ENCODE data around the gene ADAP1.

Gene ADAP1

GRCh38 chr7:894927-895450 is 59.5 kb downstream of the ADAP1 start:
- no peaks in the 10 kb centered on the region for H3K9me3 ChIP-seq (ENCODE audit: control insufficient read depth, insufficient read depth, low read length)
- no CpG with 5 or more reads among the region's 21 CpGs for WGBS (ENCODE audit: insufficient coverage, insufficient read length)
- no peak for DNase-seq (ENCODE audit: low read depth, low spot score)
- peaks cover 64% of the 10 kb centered on the region for H3K36me3 ChIP-seq (ENCODE audit: control insufficient read depth, insufficient read depth, low read length)
- no peak overlapping the region for H3K27ac ChIP-seq (ENCODE audit: low read length)
- no peaks in the 10 kb centered on the region for H3K4me1 ChIP-seq (ENCODE audit: control insufficient read depth, insufficient read depth, low read length)
- no peaks in the 10 kb centered on the region for H3K27me3 ChIP-seq (ENCODE audit: control insufficient read depth, insufficient read depth, low read length)
- H3K4me3 ChIP-seq (ENCODE audit: low read length) = no peak overlapping the region

DNA sequence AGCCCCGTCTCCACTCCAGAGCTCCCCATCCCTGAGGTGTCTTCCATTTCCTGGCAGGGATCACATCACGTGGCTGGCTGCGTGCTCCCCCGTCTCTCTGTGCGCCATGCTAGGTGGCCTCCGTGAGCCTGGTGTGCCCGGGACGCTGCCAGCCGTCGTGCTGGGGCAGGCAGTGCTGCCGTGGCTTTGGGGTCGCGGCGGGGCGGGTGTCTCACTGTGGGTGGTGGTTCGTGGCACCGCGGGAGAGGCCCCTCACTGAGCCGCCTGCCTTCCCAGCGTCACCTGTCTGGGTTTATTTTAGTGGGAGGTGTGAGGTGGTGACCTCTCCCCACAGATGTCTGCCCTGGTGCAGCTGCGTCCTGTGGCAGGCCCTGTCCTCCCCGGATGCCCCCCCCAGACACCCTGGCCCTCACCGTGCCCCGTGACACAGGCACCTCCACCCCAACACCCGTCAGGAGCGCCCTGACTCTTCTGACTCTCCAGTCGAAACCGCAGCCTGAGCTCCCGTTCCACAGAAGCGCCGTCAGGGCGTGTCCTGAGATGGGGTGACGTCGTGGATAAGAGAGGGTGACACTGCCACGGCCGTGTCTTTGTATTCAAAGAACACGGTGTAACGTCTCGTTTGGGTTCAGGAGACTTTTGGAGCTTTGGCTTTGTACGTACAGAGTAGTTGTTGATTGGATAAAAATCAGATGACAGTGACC is 60.2 kb downstream of the ADAP1 start:
- WGBS (ENCODE audit: insufficient coverage, insufficient read length) = no CpG with 5 or more reads among the region's 40 CpGs
- Histone ChIP-seq H3K9me3 (ENCODE audit: control insufficient read depth, insufficient read depth, low read length) (no peaks in the 10 kb centered on the region), H3K4me1 (ENCODE audit: control insufficient read depth, insufficient read depth, low read length) (no peaks in the 10 kb centered on the region), H3K4me3 (ENCODE audit: low read length) (no peak overlapping the region), H3K36me3 (ENCODE audit: control insufficient read depth, insufficient read depth, low read length) (peaks cover 64% of the 10 kb centered on the region), H3K27me3 (ENCODE audit: control insufficient read depth, insufficient read depth, low read length) (no peaks in the 10 kb centered on the region), H3K27ac (ENCODE audit: low read length) (no peak overlapping the region)
- no peak for DNase-seq (ENCODE audit: low read depth, low spot score)

- Histone ChIP-seq H3K27ac (ENCODE audit: low read length) (no peak overlapping the region), H3K9me3 (ENCODE audit: control insufficient read depth, insufficient read depth, low read length) (no peaks in the 10 kb centered on the region), H3K4me3 (ENCODE audit: low read length) (no peak overlapping the region), H3K4me1 (ENCODE audit: control insufficient read depth, insufficient read depth, low read length) (no peaks in the 10 kb centered on the region), H3K27me3 (ENCODE audit: control insufficient read depth, insufficient read depth, low read length) (no peaks in the 10 kb centered on the region), H3K36me3 (ENCODE audit: control insufficient read depth, insufficient read depth, low read length) (peaks cover 64% of the 10 kb centered on the region)
- DNase-seq (ENCODE audit: low read depth, low spot score) = no peak
- no CpG with 5 or more reads among the region's 19 CpGs for WGBS (ENCODE audit: insufficient coverage, insufficient read length)
Measured at GRCh38 chr7:893686-894085, 60.8 kb downstream of the ADAP1 start.

DNA sequence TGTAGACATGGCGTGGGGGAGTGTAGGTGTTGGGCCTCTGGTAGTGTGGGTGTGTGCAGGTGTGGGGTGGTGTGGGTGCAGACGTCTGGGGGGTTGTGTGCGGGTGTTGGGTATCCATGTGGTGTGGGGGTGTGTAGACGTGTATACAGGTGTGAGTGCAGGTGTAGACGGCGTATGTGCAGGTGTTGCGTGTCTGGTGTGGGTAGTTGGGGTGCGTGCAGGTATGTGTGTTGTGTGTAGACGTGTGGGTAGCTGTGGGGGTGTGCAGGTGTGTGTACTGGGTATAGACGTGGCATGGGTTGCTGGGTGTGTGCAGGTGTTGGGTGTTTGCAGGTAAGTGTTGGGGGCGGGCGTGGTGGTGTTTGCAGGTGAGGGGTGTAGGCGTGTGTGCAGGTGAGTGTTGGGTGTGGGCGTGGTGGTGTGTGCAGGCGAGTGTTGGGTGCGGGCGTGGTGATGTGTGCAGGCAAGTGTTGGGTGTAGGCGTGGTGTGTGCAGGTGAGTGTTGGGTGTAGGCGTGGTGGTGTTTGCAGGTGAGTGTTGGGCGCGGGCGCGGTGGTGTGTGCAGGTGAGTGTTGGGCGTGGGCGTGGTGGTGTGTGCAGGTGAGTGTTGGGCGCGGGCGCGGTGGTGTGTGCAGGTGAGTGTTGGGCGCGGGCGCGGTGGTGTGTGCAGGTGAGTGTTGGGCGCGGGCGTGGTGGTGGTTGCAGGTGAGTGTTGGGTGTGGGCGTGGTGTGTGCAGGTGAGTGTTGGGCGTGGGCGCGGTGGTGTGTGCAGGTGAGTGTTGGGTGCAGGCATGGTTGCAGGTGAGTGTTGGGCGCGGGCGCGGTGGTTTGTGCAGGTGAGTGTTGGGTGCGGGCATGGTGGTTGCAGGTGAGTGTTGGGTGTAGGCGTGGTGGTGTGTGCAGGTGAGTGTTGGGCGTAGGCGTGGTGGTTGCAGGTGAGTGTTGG is 61.6 kb downstream of the ADAP1 start:
- WGBS (ENCODE audit: insufficient coverage, insufficient read length) = 100% methylated on average over 14 of the region's 48 CpGs
- no peak overlapping the region for H3K27ac ChIP-seq (ENCODE audit: low read length)
- no peaks in the 10 kb centered on the region for H3K9me3 ChIP-seq (ENCODE audit: control insufficient read depth, insufficient read depth, low read length)
- peaks cover 72% of the 10 kb centered on the region for H3K36me3 ChIP-seq (ENCODE audit: control insufficient read depth, insufficient read depth, low read length)
- no peak for DNase-seq (ENCODE audit: low read depth, low spot score)
- no peak overlapping the region for H3K4me3 ChIP-seq (ENCODE audit: low read length)
- H3K4me1 ChIP-seq (ENCODE audit: control insufficient read depth, insufficient read depth, low read length) = peaks cover 2% of the 10 kb centered on the region; the same call in 1 of the 2 replicates
- no peaks in the 10 kb centered on the region for H3K27me3 ChIP-seq (ENCODE audit: control insufficient read depth, insufficient read depth, low read length)

GRCh38 chr7:891805-892204 is 62.7 kb downstream of the ADAP1 start:
- Histone ChIP-seq H3K36me3 (ENCODE audit: control insufficient read depth, insufficient read depth, low read length) (peaks cover 78% of the 10 kb centered on the region), H3K4me3 (ENCODE audit: low read length) (no peak overlapping the region), H3K4me1 (ENCODE audit: control insufficient read depth, insufficient read depth, low read length) (peaks cover 2% of the 10 kb centered on the region; the same call in 1 of the 2 replicates), H3K27me3 (ENCODE audit: control insufficient read depth, insufficient read depth, low read length) (no peaks in the 10 kb centered on the region), H3K27ac (ENCODE audit: low read length) (no peak overlapping the region), H3K9me3 (ENCODE audit: control insufficient read depth, insufficient read depth, low read length) (no peaks in the 10 kb centered on the region)
- no peak for DNase-seq (ENCODE audit: low read depth, low spot score)
- WGBS (ENCODE audit: insufficient coverage, insufficient read length) = no CpG with 5 or more reads among the region's 20 CpGs

- no peaks in the 10 kb centered on the region for H3K9me3 ChIP-seq (ENCODE audit: control insufficient read depth, insufficient read depth, low read length)
- peaks cover 2% of the 10 kb centered on the region; the same call in 1 of the 2 replicates for H3K4me1 ChIP-seq (ENCODE audit: control insufficient read depth, insufficient read depth, low read length)
- DNase-seq (ENCODE audit: low read depth, low spot score) = no peak
- H3K27ac ChIP-seq (ENCODE audit: low read length) = no peak overlapping the region
- no peak overlapping the region for H3K4me3 ChIP-seq (ENCODE audit: low read length)
- H3K36me3 ChIP-seq (ENCODE audit: control insufficient read depth, insufficient read depth, low read length) = peaks cover 78% of the 10 kb centered on the region
- H3K27me3 ChIP-seq (ENCODE audit: control insufficient read depth, insufficient read depth, low read length) = no peaks in the 10 kb centered on the region
- WGBS (ENCODE audit: insufficient coverage, insufficient read length) = no CpG with 5 or more reads among the region's 29 CpGs
Measured at GRCh38 chr7:891291-891690, 63.2 kb downstream of the ADAP1 start.

DNA sequence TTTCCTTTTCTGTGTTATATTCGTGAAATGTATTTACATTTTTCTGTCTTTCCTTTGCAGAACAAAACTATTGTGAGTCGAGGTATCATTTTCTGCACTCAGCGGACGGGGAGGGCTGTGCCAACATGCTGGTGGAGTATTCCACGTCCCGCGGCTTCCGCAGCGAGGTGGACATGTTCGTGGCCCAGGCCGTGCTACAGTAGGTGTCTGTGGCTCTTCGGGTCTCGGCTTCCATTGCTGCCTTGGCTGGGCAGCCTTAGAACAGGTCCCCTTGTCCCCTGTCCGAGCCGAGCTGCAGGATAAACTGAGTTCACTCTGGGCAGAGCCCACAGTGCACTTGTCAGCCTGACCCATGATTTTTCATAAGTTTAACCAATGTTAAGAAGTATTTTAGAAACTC is 63.6 kb downstream of the ADAP1 start:
- H3K27me3 ChIP-seq (ENCODE audit: control insufficient read depth, insufficient read depth, low read length) = no peaks in the 10 kb centered on the region
- WGBS (ENCODE audit: insufficient coverage, insufficient read length) = no CpG with 5 or more reads among the region's 15 CpGs
- no peak overlapping the region for H3K27ac ChIP-seq (ENCODE audit: low read length)
- no peak for DNase-seq (ENCODE audit: low read depth, low spot score)
- H3K36me3 ChIP-seq (ENCODE audit: control insufficient read depth, insufficient read depth, low read length) = peaks cover 77% of the 10 kb centered on the region
- no peak overlapping the region for H3K4me3 ChIP-seq (ENCODE audit: low read length)
- H3K9me3 ChIP-seq (ENCODE audit: control insufficient read depth, insufficient read depth, low read length) = no peaks in the 10 kb centered on the region
- H3K4me1 ChIP-seq (ENCODE audit: control insufficient read depth, insufficient read depth, low read length) = peaks cover 2% of the 10 kb centered on the region; the same call in 1 of the 2 replicates

GRCh38 chr7:889391-889790 is 65.1 kb downstream of the ADAP1 start:
- H3K36me3 ChIP-seq (ENCODE audit: control insufficient read depth, insufficient read depth, low read length) = peaks cover 68% of the 10 kb centered on the region

GRCh38 chr7:889025-889390 is 65.5 kb downstream of the ADAP1 start:
- Histone ChIP-seq H3K27me3 (ENCODE audit: control insufficient read depth, insufficient read depth, low read length) (no peaks in the 10 kb centered on the region), H3K9me3 (ENCODE audit: control insufficient read depth, insufficient read depth, low read length) (no peaks in the 10 kb centered on the region), H3K4me1 (ENCODE audit: control insufficient read depth, insufficient read depth, low read length) (peaks cover 2% of the 10 kb centered on the region; the same call in 1 of the 2 replicates), H3K27ac (ENCODE audit: low read length) (no peak overlapping the region), H3K36me3 (ENCODE audit: control insufficient read depth, insufficient read depth, low read length) (peaks cover 65% of the 10 kb centered on the region), H3K4me3 (ENCODE audit: low read length) (no peak overlapping the region)
- no peak for DNase-seq (ENCODE audit: low read depth, low spot score)
- no CpG with 5 or more reads among the region's 15 CpGs for WGBS (ENCODE audit: insufficient coverage, insufficient read length)

More at GRCh38 chr7:889391-889790, 65.1 kb downstream of the ADAP1 start:
- H3K27ac ChIP-seq (ENCODE audit: low read length) = no peak overlapping the region
- peaks cover 2% of the 10 kb centered on the region; the same call in 1 of the 2 replicates for H3K4me1 ChIP-seq (ENCODE audit: control insufficient read depth, insufficient read depth, low read length)
- no CpG with 5 or more reads among the region's 18 CpGs for WGBS (ENCODE audit: insufficient coverage, insufficient read length)
- no peak for DNase-seq (ENCODE audit: low read depth, low spot score)
- no peak overlapping the region; the same call in 1 of the 2 replicates for H3K4me3 ChIP-seq (ENCODE audit: low read length)
- H3K9me3 ChIP-seq (ENCODE audit: control insufficient read depth, insufficient read depth, low read length) = no peaks in the 10 kb centered on the region
- no peaks in the 10 kb centered on the region for H3K27me3 ChIP-seq (ENCODE audit: control insufficient read depth, insufficient read depth, low read length)

Data from iPS DF 6.9 (cell line).